Measurements from ENCODE around the gene GALNT17. TPM values are rescaled to one million over a fixed set of nuclear protein-coding genes. Genes with fewer than 3 reads are reported as not detected.

Gene GALNT17
- total and polyA plus RNA-seq, 4 donors = 1.3 to 22.4 (median 4.0) TPM

DNA sequence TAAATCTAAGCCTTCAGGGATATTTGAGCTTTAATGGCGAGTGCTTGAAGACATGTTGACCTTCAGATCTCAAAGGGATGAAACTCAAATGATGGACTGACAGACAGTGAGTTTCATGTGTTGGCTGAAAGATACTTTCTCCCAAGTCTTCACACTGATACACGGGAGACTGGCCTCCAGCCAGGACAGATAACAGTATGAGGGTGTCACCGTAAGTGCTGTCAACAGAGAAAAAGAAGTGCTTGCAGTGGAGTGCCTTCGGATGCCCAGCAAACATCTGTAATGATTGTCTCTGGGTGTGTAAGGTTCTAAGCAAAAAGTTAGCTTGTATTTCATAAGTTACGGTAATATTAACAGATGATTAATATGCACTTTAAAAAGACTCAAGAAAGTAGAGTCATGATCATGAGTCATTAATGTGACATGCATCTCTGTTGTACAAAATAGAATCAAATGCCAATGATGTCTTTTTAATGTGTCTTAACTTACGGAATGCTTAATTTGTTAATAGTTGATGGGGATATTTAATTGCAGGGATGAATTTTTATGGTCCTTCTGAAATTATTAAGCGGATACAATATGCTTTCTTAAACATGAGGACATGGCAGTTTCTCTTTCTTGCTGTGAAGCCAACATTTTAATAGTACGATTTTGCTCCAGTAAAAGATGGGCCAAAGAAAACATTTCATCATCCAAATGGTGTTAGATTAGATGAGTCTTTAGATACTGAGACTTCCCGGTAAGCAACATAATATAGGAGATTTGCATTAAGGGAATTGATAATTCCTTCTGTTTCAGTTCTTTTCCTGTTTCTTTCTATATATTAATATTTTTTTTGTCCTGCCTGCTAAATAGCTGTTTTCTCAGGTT is 292.5 kb downstream of the GALNT17 start:
- 32 to 41% methylated on average over 9 of the region's 9 CpGs for WGBS, 2 donors
- H3K27me3 ChIP-seq (ENCODE audit: control insufficient read depth in 1 of 2, insufficient read depth in 2 of 2, low read length in 1 of 2) = no peaks in the 10 kb centered on the region
- no peaks in the 10 kb centered on the region for H3K4me1 ChIP-seq (ENCODE audit: control insufficient read depth in 1 of 2, insufficient read depth in 2 of 2, low read length in 2 of 2)
- DNase-seq (no peak), ATAC-seq (ENCODE audit: low FRiP score) (no peak)
- intact Hi-C loops (cut with DNase I) = no loop called here
- H3K4me3 ChIP-seq (ENCODE audit: low read length in 2 of 2) = no peak overlapping the region
- H3K9me3 ChIP-seq (ENCODE audit: control insufficient read depth, low read length) = peaks cover 2% of the 10 kb centered on the region
- peak overlapping the region in 1 of 2 donors; percentile 21 for H3K27ac ChIP-seq (ENCODE audit: low read depth in 1 of 2, low read length in 2 of 2)
- H3K36me3 ChIP-seq (ENCODE audit: control insufficient read depth in 1 of 2, insufficient read depth in 2 of 2, low read length in 1 of 2) = peaks cover 0 to 2% of the 10 kb centered on the region in 2 donors

DNA sequence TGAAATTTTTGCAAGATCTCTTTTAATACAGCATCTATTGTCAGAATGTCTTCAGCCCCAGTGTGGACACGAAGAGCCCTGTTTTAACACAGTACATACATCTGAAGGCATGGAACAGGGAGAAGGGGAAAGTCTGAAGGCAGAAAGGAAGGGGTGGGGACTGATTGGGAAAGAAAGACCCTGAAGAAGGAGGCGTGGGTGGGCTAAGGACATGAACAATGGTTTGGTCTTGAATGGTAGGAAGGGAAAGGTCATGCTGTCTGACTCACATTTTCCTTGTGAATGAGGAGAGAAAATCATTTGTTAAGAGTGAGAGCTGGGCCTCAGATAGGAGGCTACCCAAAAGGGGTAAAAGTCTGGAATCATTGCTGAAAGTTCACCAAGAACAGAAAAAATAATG is 297.1 kb downstream of the GALNT17 start:
- Histone ChIP-seq H3K4me1 (ENCODE audit: control insufficient read depth in 1 of 2, insufficient read depth in 2 of 2, low read length in 2 of 2) (no peaks in the 10 kb centered on the region), H3K27ac (ENCODE audit: low read depth in 1 of 2, low read length in 2 of 2) (no peak overlapping the region), H3K36me3 (ENCODE audit: control insufficient read depth in 1 of 2, insufficient read depth in 2 of 2, low read length in 1 of 2) (peaks cover 0 to 2% of the 10 kb centered on the region in 2 donors), H3K4me3 (ENCODE audit: low read length in 2 of 2) (no peak overlapping the region), H3K9me3 (ENCODE audit: control insufficient read depth, low read length) (no peaks in the 10 kb centered on the region), H3K27me3 (ENCODE audit: control insufficient read depth in 1 of 2, insufficient read depth in 2 of 2, low read length in 1 of 2) (no peaks in the 10 kb centered on the region)
- no peak for ATAC-seq (ENCODE audit: low FRiP score)
- no peak for DNase-seq
- 86 to 91% methylated on average over 2 of the region's 2 CpGs for WGBS, 2 donors
- intact Hi-C loops (cut with DNase I) = no loop called here

DNA sequence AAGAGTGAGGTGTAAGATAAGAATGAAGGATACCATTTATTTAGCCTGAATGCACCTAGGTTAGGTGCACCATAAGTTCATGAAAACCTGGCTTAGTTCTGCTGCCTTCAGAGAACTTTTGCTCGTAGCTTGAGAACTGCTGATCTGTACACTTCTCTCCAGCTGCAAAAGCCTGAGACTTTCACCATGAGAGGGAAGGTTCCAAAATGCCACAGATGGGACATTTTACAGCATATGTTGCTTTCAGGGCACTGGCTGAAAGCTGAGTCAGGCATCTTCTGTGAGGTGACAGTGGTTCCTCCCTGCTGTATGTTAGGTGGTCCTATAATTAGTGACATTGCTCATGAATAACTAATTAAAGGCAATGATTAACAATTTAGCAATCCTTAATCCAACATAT is 298.3 kb downstream of the GALNT17 start:
- Histone ChIP-seq H3K27me3 (ENCODE audit: control insufficient read depth in 1 of 2, insufficient read depth in 2 of 2, low read length in 1 of 2) (no peaks in the 10 kb centered on the region), H3K9me3 (ENCODE audit: control insufficient read depth, low read length) (no peaks in the 10 kb centered on the region), H3K4me3 (ENCODE audit: low read length in 2 of 2) (no peak overlapping the region), H3K4me1 (ENCODE audit: control insufficient read depth in 1 of 2, insufficient read depth in 2 of 2, low read length in 2 of 2) (no peaks in the 10 kb centered on the region), H3K27ac (ENCODE audit: low read depth in 1 of 2, low read length in 2 of 2) (no peak overlapping the region), H3K36me3 (ENCODE audit: control insufficient read depth in 1 of 2, insufficient read depth in 2 of 2, low read length in 1 of 2) (peaks cover 0 to 2% of the 10 kb centered on the region in 2 donors)
- DNase-seq (no peak), ATAC-seq (ENCODE audit: low FRiP score) (no peak)
- intact Hi-C loops (cut with DNase I) = no loop called here
- WGBS, 2 donors = 76 to 77% methylated on average over 1 of the region's 1 CpG

DNA sequence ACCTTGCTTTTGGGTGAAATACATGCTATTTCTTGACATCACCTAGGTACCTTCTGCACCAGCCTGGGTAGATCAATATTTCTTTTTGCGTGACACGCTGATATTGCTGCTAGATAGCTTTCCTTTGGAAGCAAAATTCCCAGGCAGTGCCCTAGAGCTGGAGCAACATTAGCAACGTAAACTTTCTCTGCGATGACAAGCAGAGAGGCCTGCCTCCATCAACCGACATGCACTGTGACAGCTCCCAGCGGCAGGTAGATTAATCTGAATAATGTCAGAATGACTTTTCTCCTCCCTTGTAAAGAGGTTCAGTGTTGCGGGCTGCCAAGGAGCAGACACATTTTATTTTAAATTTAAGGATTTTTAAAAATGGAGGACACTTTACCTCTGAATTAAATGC is 307.4 kb downstream of the GALNT17 start:
- WGBS, 2 donors = 80 to 81% methylated on average over 7 of the region's 7 CpGs
- no peaks in the 10 kb centered on the region for H3K36me3 ChIP-seq (ENCODE audit: control insufficient read depth in 1 of 2, insufficient read depth in 2 of 2, low read length in 1 of 2)
- no peaks in the 10 kb centered on the region for H3K4me1 ChIP-seq (ENCODE audit: control insufficient read depth in 1 of 2, insufficient read depth in 2 of 2, low read length in 2 of 2)
- H3K4me3 ChIP-seq (ENCODE audit: low read length in 2 of 2) = no peak overlapping the region
- H3K27me3 ChIP-seq (ENCODE audit: control insufficient read depth in 1 of 2, insufficient read depth in 2 of 2, low read length in 1 of 2) = no peaks in the 10 kb centered on the region
- DNase-seq (no peak), ATAC-seq (ENCODE audit: low FRiP score) (no peak)
- H3K9me3 ChIP-seq (ENCODE audit: control insufficient read depth, low read length) = no peaks in the 10 kb centered on the region
- intact Hi-C loops (cut with DNase I) = no loop called here
- H3K27ac ChIP-seq (ENCODE audit: low read depth in 1 of 2, low read length in 2 of 2) = no peak overlapping the region

DNA sequence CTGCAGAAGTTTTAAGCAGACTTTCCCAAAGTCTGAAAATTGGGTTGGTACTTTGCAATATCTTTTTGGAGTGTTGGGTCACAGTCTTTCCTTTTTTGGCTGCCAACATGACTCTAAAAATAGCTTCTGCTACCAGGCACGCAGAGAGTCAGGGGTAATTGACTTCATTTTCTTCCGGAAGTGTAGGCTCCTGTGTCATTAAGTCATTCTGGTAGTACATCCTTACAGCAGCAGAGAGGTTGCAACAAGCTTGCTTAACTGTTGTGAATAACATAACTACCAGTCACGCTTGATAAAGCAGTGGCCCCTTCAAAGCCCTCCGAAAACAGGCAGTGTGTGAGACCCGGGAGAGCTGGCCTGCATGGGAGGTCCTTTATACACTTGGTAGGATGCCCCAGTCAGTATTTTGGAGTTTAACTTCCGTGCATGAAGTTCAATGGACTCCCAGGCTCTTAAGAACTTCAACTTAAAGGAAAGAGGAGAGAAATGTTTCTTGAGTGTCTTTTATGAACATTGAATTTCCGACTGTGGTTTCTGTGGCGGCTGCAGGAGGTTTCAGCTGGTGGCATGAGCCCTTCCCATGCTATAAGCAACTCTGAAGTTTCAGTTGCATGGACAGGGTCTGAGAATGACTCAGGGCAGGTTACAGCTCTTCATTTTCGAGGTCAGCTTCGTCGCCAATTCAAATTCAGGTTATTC is 310.7 kb downstream of the GALNT17 start:
- Histone ChIP-seq H3K4me1 (ENCODE audit: control insufficient read depth in 1 of 2, insufficient read depth in 2 of 2, low read length in 2 of 2) (no peaks in the 10 kb centered on the region), H3K9me3 (ENCODE audit: control insufficient read depth, low read length) (no peaks in the 10 kb centered on the region), H3K27me3 (ENCODE audit: control insufficient read depth in 1 of 2, insufficient read depth in 2 of 2, low read length in 1 of 2) (no peaks in the 10 kb centered on the region), H3K4me3 (ENCODE audit: low read length in 2 of 2) (no peak overlapping the region), H3K27ac (ENCODE audit: low read depth in 1 of 2, low read length in 2 of 2) (no peak overlapping the region), H3K36me3 (ENCODE audit: control insufficient read depth in 1 of 2, insufficient read depth in 2 of 2, low read length in 1 of 2) (no peaks in the 10 kb centered on the region)
- intact Hi-C loops (cut with DNase I) = no loop called here
- no peak for ATAC-seq (ENCODE audit: low FRiP score)
- 59% methylated on average over 11 of the region's 11 CpGs for WGBS, 2 donors
- no peak for DNase-seq

DNA sequence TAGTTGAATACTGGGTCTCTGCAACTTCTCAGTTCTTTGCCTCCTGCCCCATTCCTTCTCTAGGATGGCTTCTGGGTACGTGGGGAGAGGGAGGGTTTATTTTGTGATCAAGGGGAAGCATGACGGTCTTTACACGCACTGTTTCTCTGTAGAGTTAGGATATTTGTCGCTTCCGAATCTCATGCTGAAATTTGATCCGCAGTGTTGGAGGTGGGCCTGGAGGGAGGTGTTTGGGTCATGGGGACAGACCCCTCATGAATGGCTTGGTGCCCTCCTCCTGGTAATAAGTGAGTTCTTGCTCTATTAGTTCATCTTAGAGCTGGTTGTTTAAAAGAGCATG is 311.2 kb downstream of the GALNT17 start:
- Histone ChIP-seq H3K4me3 (ENCODE audit: low read length in 2 of 2) (no peak overlapping the region), H3K9me3 (ENCODE audit: control insufficient read depth, low read length) (no peaks in the 10 kb centered on the region), H3K4me1 (ENCODE audit: control insufficient read depth in 1 of 2, insufficient read depth in 2 of 2, low read length in 2 of 2) (no peaks in the 10 kb centered on the region), H3K36me3 (ENCODE audit: control insufficient read depth in 1 of 2, insufficient read depth in 2 of 2, low read length in 1 of 2) (no peaks in the 10 kb centered on the region), H3K27me3 (ENCODE audit: control insufficient read depth in 1 of 2, insufficient read depth in 2 of 2, low read length in 1 of 2) (no peaks in the 10 kb centered on the region), H3K27ac (ENCODE audit: low read depth in 1 of 2, low read length in 2 of 2) (no peak overlapping the region)
- ATAC-seq (ENCODE audit: low FRiP score) (no peak), DNase-seq (no peak)
- whole genome bisulfite sequencing, 2 donors = 84 to 85% methylated on average over 6 of the region's 6 CpGs
- intact Hi-C loops (cut with DNase I) = no loop called here

DNA sequence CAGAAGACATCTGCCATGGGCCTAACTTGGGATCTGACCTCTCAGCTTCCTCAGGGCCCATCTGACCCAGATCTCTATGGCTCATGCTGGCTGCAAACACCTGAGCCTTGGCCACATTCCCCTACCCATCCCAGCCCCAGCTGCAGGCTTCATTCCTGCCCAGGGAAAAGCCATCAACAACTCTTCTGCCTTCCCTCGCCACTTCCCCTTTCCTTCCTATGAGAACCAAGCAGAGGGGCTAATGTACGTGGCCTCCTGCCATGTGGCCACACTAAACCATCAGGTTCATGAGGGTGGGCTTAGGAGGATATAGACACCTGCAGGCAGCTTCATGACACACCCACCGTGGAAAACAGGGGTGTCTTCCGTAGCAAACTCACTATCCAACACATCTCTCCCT is 312.2 kb downstream of the GALNT17 start:
- no peak for ATAC-seq (ENCODE audit: low FRiP score)
- no peaks in the 10 kb centered on the region for H3K9me3 ChIP-seq (ENCODE audit: control insufficient read depth, low read length)

DNA sequence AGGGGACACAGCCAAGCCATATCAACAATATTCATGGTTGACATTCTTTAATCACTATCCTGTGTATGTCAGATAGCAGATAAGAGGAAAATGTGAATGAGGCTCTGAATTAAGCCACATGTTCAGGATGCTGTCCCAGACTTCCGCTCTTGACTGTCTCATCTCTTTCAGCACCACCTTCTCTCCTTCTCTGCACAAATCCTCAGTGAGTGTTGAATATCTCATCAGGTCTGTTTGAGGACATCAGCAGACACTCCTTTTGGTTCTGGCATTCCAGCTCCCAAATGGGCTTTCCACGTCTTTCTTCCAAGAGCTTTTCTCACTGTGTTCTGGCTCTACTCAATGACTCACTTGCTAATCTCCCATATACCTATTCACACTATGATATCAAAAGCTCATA is 321.7 kb downstream of the GALNT17 start:
- WGBS, 2 donors = 92 to 98% methylated on average over 2 of the region's 2 CpGs

More for the DNA sequence above, 312.2 kb downstream of the GALNT17 start:
- Histone ChIP-seq H3K27me3 (ENCODE audit: control insufficient read depth in 1 of 2, insufficient read depth in 2 of 2, low read length in 1 of 2) (no peaks in the 10 kb centered on the region), H3K4me1 (ENCODE audit: control insufficient read depth in 1 of 2, insufficient read depth in 2 of 2, low read length in 2 of 2) (no peaks in the 10 kb centered on the region), H3K27ac (ENCODE audit: low read depth in 1 of 2, low read length in 2 of 2) (no peak overlapping the region), H3K36me3 (ENCODE audit: control insufficient read depth in 1 of 2, insufficient read depth in 2 of 2, low read length in 1 of 2) (no peaks in the 10 kb centered on the region), H3K4me3 (ENCODE audit: low read length in 2 of 2) (no peak overlapping the region)
- intact Hi-C loops (cut with DNase I) = no loop called here
- WGBS, 2 donors = 92 to 95% methylated on average over 4 of the region's 4 CpGs
- DNase-seq = no peak

DNA sequence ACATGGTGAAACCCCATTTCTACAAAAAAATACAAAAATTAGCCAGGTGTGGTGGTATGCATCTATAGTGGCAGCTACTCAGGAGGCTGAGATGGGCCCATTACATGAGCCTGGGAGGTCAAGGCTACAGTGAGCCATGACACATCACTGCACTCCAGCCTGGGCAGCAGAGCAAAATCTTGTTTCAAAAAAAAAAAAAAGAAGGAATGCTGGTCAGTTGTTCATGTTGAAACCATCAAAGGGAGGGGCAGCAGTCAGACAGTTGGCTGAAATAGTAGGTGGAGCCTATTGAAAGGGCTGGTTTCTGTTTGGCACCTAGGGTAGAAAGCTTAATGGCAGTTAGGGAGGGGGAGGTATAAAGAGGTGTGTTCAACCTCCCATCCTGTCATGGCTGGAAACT is 323.0 kb downstream of the GALNT17 start:
- H3K9me3 ChIP-seq (ENCODE audit: control insufficient read depth, low read length) = no peaks in the 10 kb centered on the region
- H3K4me3 ChIP-seq (ENCODE audit: low read length in 2 of 2) = no peak overlapping the region
- DNase-seq (no peak), ATAC-seq (ENCODE audit: low FRiP score) (no peak)
- H3K27ac ChIP-seq (ENCODE audit: low read depth in 1 of 2, low read length in 2 of 2) = no peak overlapping the region
- intact Hi-C loops (cut with DNase I) = no loop called here
- no peaks in the 10 kb centered on the region for H3K4me1 ChIP-seq (ENCODE audit: control insufficient read depth in 1 of 2, insufficient read depth in 2 of 2, low read length in 2 of 2)
- no peaks in the 10 kb centered on the region for H3K27me3 ChIP-seq (ENCODE audit: control insufficient read depth in 1 of 2, insufficient read depth in 2 of 2, low read length in 1 of 2)
- H3K36me3 ChIP-seq (ENCODE audit: control insufficient read depth in 1 of 2, insufficient read depth in 2 of 2, low read length in 1 of 2) = no peaks in the 10 kb centered on the region

More for the DNA sequence above, 321.7 kb downstream of the GALNT17 start:
- H3K9me3 ChIP-seq (ENCODE audit: control insufficient read depth, low read length) = no peaks in the 10 kb centered on the region
- no peak overlapping the region for H3K4me3 ChIP-seq (ENCODE audit: low read length in 2 of 2)
- H3K27ac ChIP-seq (ENCODE audit: low read depth in 1 of 2, low read length in 2 of 2) = no peak overlapping the region
- H3K36me3 ChIP-seq (ENCODE audit: control insufficient read depth in 1 of 2, insufficient read depth in 2 of 2, low read length in 1 of 2) = no peaks in the 10 kb centered on the region
- H3K4me1 ChIP-seq (ENCODE audit: control insufficient read depth in 1 of 2, insufficient read depth in 2 of 2, low read length in 2 of 2) = no peaks in the 10 kb centered on the region
- intact Hi-C loops (cut with DNase I) = no loop called here
- H3K27me3 ChIP-seq (ENCODE audit: control insufficient read depth in 1 of 2, insufficient read depth in 2 of 2, low read length in 1 of 2) = no peaks in the 10 kb centered on the region
- no peak for ATAC-seq (ENCODE audit: low FRiP score)
- DNase-seq = no peak
